Keratinocyte (primary cell): Measurements from ENCODE around the gene CFAP73. TPM values are rescaled to one million over a fixed set of nuclear protein-coding genes. Genes with fewer than 3 reads are reported as not detected.

Experiments
- DNase-seq: peaks from one replicate; pipeline ENCODE4 v3.0.0-alpha.2; 2011; ENCODE audit warnings: low read depth, missing footprints, low spot score
- FAIRE-seq: peaks from 2 replicates; lab custom pipeline; 2011; peaks lifted over from hg19 to GRCh38; lab: Jason Lieb, UNC
- H2AFZ ChIP-seq: 2 replicates; pipeline ENCODE4 v1.6.0; 2012; ENCODE audit warnings: low read length, control low read depth, inconsistent platforms; ENCODE audit not compliant: control insufficient read depth
- H3K27ac ChIP-seq: 2 replicates; pipeline ENCODE4 v1.5.1; 2011; ENCODE audit warnings: low read length; ENCODE audit not compliant: control insufficient read depth, insufficient read depth
- H3K27me3 ChIP-seq: 3 replicates; pipeline ENCODE4 v1.6.0; 2011; ENCODE audit warnings: low read length; ENCODE audit not compliant: control insufficient read depth, insufficient read depth; ENCODE audit errors: extremely low read depth
- H3K36me3 ChIP-seq, 2 experiments: 2 replicates in 1 of 2; 3 replicates in 1 of 2; pipeline ENCODE4 v1.5.1; 2011; ENCODE audit warnings: low read length in 2 of 2, mild to moderate bottlenecking in 1 of 2; ENCODE audit not compliant: control insufficient read depth in 2 of 2, insufficient read depth in 2 of 2; ENCODE audit errors: extremely low read depth in 1 of 2
- H3K4me1 ChIP-seq: 3 replicates; pipeline ENCODE4 v1.5.1; 2011; ENCODE audit warnings: low read length; ENCODE audit not compliant: control insufficient read depth, insufficient read depth; ENCODE audit errors: extremely low read depth
- H3K4me2 ChIP-seq: 3 replicates; pipeline ENCODE4 v1.6.0; 2011; ENCODE audit warnings: low read depth, low read length; ENCODE audit not compliant: control insufficient read depth, insufficient read depth; ENCODE audit errors: extremely low read depth
- H3K4me3 ChIP-seq, 3 experiments: fragments of 200-600 bp in 1 of 3; sonication (generic) in 1 of 3; 2 replicates in 2 of 3; 3 replicates in 1 of 3; pipeline ENCODE4 v1.5.1; 2011 to 2016; ENCODE audit warnings: low read length in 3 of 3, mild to moderate bottlenecking in 3 of 3, control low read depth in 2 of 3, inconsistent platforms in 1 of 3, low read depth in 1 of 3, mixed read lengths in 1 of 3, mixed run types in 1 of 3, moderate library complexity in 1 of 3; ENCODE audit not compliant: control insufficient read depth in 2 of 3, insufficient read depth in 2 of 3; ENCODE audit errors: extremely low read depth in 1 of 3
- H3K79me2 ChIP-seq: 2 replicates; pipeline ENCODE4 v1.6.0; 2012; ENCODE audit warnings: low read length; ENCODE audit not compliant: control insufficient read depth, insufficient read depth
- H3K9ac ChIP-seq: 3 replicates; pipeline ENCODE4 v1.6.0; 2011; ENCODE audit warnings: low read length; ENCODE audit not compliant: control insufficient read depth, insufficient read depth; ENCODE audit errors: extremely low read depth
- H3K9me1 ChIP-seq: 3 replicates; pipeline ENCODE4 v1.6.0; 2011; ENCODE audit warnings: low read length; ENCODE audit not compliant: control insufficient read depth, insufficient read depth; ENCODE audit errors: extremely low read depth
- H3K9me3 ChIP-seq: 2 replicates; pipeline ENCODE4 v1.5.1; 2012; ENCODE audit warnings: low read depth, low read length; ENCODE audit not compliant: control insufficient read depth
- H4K20me1 ChIP-seq: 3 replicates; pipeline ENCODE4 v1.6.0; 2011; ENCODE audit warnings: low read length; ENCODE audit not compliant: control insufficient read depth, insufficient read depth; ENCODE audit errors: extremely low read depth
- EZH2 ChIP-seq: IDR thresholded peaks from one replicate; pipeline ENCODE4 v1.6.1; 2012; ENCODE audit warnings: inconsistent platforms, mild to moderate bottlenecking, low read length, moderate library complexity
- dilution Hi-C: fragments of 300-500 bp; cut with MboI; formaldehyde crosslinking; loops from one replicate; pipeline ENCODE4 v1.7.0; 2020; ENCODE audit warnings: low sequenced_read_pairs; ENCODE audit not compliant: extremely low pct_ligation_motif_present
- polyA plus RNA-seq, 5 experiments: library from polyadenylated mRNA; depleted of rRNA in 3 of 5; stranded (reverse) in 3 of 5; stranded (forward) in 1 of 5; unstranded in 1 of 5; fragments of >200 nt; gene quantifications; 1 replicate in 1 of 5; 2 replicates in 3 of 5; 3 replicates in 1 of 5; pipeline versions ENCODE4 v1.2.1 to v1.2.3, GENCODE V29; 2011 to 2012; ENCODE audit warnings: missing spikeins in 2 of 5, low read depth in 1 of 5, low replicate concordance in 1 of 5
- TF ChIP-seq, protein P1 (sequence below), 3 experiments: IDR thresholded peaks in 1 of 3; conservative IDR thresholded peaks in 1 of 3; optimal IDR thresholded peaks in 1 of 3; 2 replicates in 2 of 3; 3 replicates in 1 of 3; pipeline versions ENCODE3 to v1.5.1; 2011; ENCODE audit warnings: low read length in 3 of 3, mild to moderate bottlenecking in 3 of 3, moderate library complexity in 2 of 3, control low read depth in 1 of 3, inconsistent platforms in 1 of 3; ENCODE audit not compliant: insufficient read depth in 2 of 3; ENCODE audit errors: extremely low read depth in 1 of 3

Gene CFAP73
- polyA plus RNA-seq, 1 donor (not counting 4 experiments of a cell fraction or from before 2014, with no cell fraction given) = not detected

DNA sequence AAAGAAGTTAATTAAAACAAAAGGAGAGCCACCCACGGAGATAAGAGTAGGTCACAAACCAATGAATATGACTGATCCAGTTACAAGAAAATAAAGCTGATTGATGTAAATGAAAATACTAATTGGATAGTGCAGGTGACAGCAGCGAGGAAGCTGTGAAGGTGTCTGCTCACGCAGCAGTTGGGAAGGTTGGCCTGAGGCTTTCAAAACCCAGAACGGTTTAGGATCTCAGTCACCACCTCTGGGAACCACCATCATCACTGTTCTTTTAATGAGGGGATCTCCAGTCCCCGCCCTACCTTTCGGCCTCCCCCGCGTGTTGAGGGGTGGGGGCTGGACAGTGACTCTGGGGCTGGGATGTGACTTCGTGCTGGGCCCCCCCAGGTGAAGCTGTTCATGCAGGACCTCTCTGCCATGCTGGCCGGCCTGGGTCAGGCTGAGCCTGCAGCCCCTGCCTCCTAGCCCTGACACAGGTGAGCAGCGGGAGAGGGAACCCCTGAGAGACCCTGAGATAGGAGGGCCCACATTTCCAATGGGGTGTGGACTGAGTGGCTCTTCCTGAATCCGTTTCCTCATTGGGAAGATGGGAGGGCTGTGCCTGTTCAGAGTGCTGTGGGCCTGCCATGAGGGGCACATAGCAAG is 7.8 kb downstream of the CFAP73 start:
- H4K20me1 ChIP-seq = no peaks in the 10 kb centered on the region
- no peaks in the 10 kb centered on the region for H3K9me1 ChIP-seq
- FAIRE-seq = no peak
- H3K4me2 ChIP-seq = no peak overlapping the region
- no peak for TF ChIP-seq EZH2
- TF ChIP-seq, protein P1, sequence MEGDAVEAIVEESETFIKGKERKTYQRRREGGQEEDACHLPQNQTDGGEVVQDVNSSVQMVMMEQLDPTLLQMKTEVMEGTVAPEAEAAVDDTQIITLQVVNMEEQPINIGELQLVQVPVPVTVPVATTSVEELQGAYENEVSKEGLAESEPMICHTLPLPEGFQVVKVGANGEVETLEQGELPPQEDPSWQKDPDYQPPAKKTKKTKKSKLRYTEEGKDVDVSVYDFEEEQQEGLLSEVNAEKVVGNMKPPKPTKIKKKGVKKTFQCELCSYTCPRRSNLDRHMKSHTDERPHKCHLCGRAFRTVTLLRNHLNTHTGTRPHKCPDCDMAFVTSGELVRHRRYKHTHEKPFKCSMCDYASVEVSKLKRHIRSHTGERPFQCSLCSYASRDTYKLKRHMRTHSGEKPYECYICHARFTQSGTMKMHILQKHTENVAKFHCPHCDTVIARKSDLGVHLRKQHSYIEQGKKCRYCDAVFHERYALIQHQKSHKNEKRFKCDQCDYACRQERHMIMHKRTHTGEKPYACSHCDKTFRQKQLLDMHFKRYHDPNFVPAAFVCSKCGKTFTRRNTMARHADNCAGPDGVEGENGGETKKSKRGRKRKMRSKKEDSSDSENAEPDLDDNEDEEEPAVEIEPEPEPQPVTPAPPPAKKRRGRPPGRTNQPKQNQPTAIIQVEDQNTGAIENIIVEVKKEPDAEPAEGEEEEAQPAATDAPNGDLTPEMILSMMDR (optimal IDR thresholded peaks at IDR 0.05 in 1 of 3, IDR thresholded peaks at IDR 0.05 in 1 of 3, conservative IDR thresholded peaks at IDR 0.05 in 1 of 3; ENCODE audit: extremely low read depth in 1 of 3, insufficient read depth in 2 of 3, low read length in 3 of 3) = no peak
- peaks cover 17% of the 10 kb centered on the region for H3K27me3 ChIP-seq
- H2AFZ ChIP-seq = no peak overlapping the region
- H3K9ac ChIP-seq = no peak overlapping the region
- no peak overlapping the region for H3K4me3 ChIP-seq
- no peak for DNase-seq
- no peaks in the 10 kb centered on the region for H3K9me3 ChIP-seq
- dilution Hi-C loops = loop anchor here (25.0 kb wide), 1 partner anchor 95 kb away; the partner anchor contains the start of gene DTX1
- peaks cover 13 to 20% of the 10 kb centered on the region in 2 experiments for H3K36me3 ChIP-seq
- no peaks in the 10 kb centered on the region for H3K79me2 ChIP-seq
- no peak overlapping the region for H3K27ac ChIP-seq
- H3K4me1 ChIP-seq = peaks cover 11% of the 10 kb centered on the region

DNA sequence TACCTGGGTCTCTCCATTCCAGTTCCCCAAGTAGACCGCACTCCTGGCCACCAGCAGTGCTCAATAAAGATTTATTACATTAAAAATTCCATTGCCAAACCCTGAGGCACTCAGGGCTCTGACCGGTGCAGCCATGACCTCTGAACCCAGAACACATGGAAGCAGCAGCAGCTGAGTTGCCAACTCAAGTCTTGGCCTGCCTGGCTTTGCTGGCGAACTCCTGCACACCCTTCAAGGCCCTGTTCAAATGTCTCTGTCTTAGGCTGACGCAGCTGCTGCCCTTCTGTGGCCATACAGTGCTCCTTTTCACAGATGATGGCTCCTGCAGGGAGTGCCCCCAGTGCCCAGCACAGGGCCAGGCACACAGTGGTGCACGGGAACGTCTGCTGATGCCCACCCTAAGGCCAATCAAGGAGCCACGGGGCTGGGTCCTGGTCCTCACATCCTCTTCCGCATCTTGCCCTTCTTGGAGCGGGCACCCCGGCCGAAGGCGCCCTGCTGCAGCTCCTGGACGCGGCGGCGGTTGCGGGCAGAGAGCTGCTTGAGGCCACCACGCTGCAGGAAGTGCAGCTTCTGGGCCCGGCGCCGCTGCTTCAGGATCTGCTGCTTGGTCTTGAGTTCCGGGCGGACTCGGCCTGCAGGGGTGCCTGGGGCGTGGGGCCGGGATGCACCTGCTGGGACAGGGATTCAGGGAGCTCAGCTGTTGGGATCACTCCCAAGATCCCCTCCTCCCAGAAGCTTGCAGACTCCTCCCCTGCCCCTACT is 9.1 kb downstream of the CFAP73 start:
- H3K27ac ChIP-seq = no peak overlapping the region
- DNase-seq (no peak), FAIRE-seq (no peak)
- H3K36me3 ChIP-seq = peaks cover 20 to 32% of the 10 kb centered on the region in 2 experiments
- no peaks in the 10 kb centered on the region for H4K20me1 ChIP-seq
- peaks cover 12% of the 10 kb centered on the region for H3K27me3 ChIP-seq
- dilution Hi-C loops = loop anchor here (25.0 kb wide), 1 partner anchor 96 kb away; the partner anchor contains the start of gene DTX1
- H3K79me2 ChIP-seq = no peaks in the 10 kb centered on the region
- no peak overlapping the region for H3K4me2 ChIP-seq
- no peak overlapping the region for H3K4me3 ChIP-seq
- H3K4me1 ChIP-seq = peaks cover 8% of the 10 kb centered on the region
- H3K9me1 ChIP-seq = no peaks in the 10 kb centered on the region
- H2AFZ ChIP-seq = no peak overlapping the region
- TF ChIP-seq, protein P1 (optimal IDR thresholded peaks at IDR 0.05 in 1 of 3, IDR thresholded peaks at IDR 0.05 in 1 of 3, conservative IDR thresholded peaks at IDR 0.05 in 1 of 3; ENCODE audit: extremely low read depth in 1 of 3, insufficient read depth in 2 of 3, low read length in 3 of 3) = no peak
- TF ChIP-seq EZH2 = no peak
- H3K9me3 ChIP-seq = no peaks in the 10 kb centered on the region
- no peak overlapping the region for H3K9ac ChIP-seq
